DOHH2 (cell line): Measurements from ENCODE around the gene SLC38A3.

Experiments
- H3F3A ChIP-seq: fragments of 200-600 bp; sonication (generic), shearing (Covaris generic); 2 replicates; pipeline ENCODE4 v1.6.0; 2016; ENCODE audit warnings: antibody characterized with exemption, mild to moderate bottlenecking; ENCODE audit not compliant: control insufficient read depth, insufficient read depth
- H3K27ac ChIP-seq: fragments of 200-600 bp; sonication (generic); 2 replicates; pipeline ENCODE4 v1.5.1; 2014; ENCODE audit warnings: low read depth, mild to moderate bottlenecking, low read length, moderate library complexity
- H3K27me3 ChIP-seq: fragments of 200-600 bp; sonication (generic); 2 replicates; pipeline ENCODE4 v1.6.1; 2014; ENCODE audit warnings: mild to moderate bottlenecking, low read length, mixed read lengths; ENCODE audit not compliant: control insufficient read depth
- H3K36me3 ChIP-seq: fragments of 200-600 bp; sonication (generic); 2 replicates; pipeline ENCODE4 v1.6.1; 2014; ENCODE audit warnings: mild to moderate bottlenecking, low read length, moderate library complexity, mixed read lengths; ENCODE audit not compliant: control insufficient read depth
- H3K4me1 ChIP-seq: fragments of 200-600 bp; sonication (generic); 2 replicates; pipeline ENCODE4 v1.6.1; 2014; ENCODE audit warnings: mild to moderate bottlenecking, low read length, mixed read lengths; ENCODE audit not compliant: control insufficient read depth
- H3K4me2 ChIP-seq: fragments of 200-600 bp; sonication (generic); 2 replicates; pipeline ENCODE4 v1.6.0; 2014; ENCODE audit warnings: mild to moderate bottlenecking, low read length, moderate library complexity
- H3K4me3 ChIP-seq: fragments of 200-600 bp; sonication (generic); 2 replicates; pipeline ENCODE4 v1.5.1; 2014; ENCODE audit warnings: mild to moderate bottlenecking, low read length, mixed read lengths
- H3K79me2 ChIP-seq: fragments of 200-600 bp; sonication (generic); 2 replicates; pipeline ENCODE4 v1.6.1; 2014; ENCODE audit warnings: mild to moderate bottlenecking, low read length, mixed read lengths; ENCODE audit not compliant: control insufficient read depth
- H3K9me2 ChIP-seq: fragments of 200-600 bp; sonication (generic); replicated peaks from 2 replicates; pipeline ENCODE4 v1.6.1; 2014; ENCODE audit warnings: mild to moderate bottlenecking, low read length, mixed read lengths; ENCODE audit not compliant: control insufficient read depth
- H3K9me3 ChIP-seq: fragments of 200-600 bp; sonication (generic); 2 replicates; pipeline ENCODE4 v1.6.1; 2014; ENCODE audit warnings: antibody characterized with exemption, low read length, mixed read lengths; ENCODE audit not compliant: control insufficient read depth, insufficient read depth
- H4K20me1 ChIP-seq: fragments of 200-600 bp; sonication (generic); 2 replicates; pipeline ENCODE4 v1.6.0; 2014; ENCODE audit warnings: low read depth, mild to moderate bottlenecking, antibody characterized with exemption, low read length, moderate library complexity; ENCODE audit not compliant: control insufficient read depth, insufficient read depth
- CTCF ChIP-seq: fragments of 200-600 bp; sonication (generic); IDR thresholded peaks from one replicate; pipeline ENCODE4 v1.5.1; 2014; ENCODE audit warnings: antibody characterized with exemption, mild to moderate bottlenecking, low read depth, low read length; ENCODE audit not compliant: poor library complexity, severe bottlenecking
- EZH2phosphoT487 ChIP-seq: fragments of 200-600 bp; sonication (generic); IDR thresholded peaks from 2 replicates; pipeline ENCODE4 v1.6.1; 2017; ENCODE audit warnings: borderline replicate concordance, mild to moderate bottlenecking, antibody characterized with exemption, low read length, moderate library complexity, mixed read lengths

Gene SLC38A3

DNA sequence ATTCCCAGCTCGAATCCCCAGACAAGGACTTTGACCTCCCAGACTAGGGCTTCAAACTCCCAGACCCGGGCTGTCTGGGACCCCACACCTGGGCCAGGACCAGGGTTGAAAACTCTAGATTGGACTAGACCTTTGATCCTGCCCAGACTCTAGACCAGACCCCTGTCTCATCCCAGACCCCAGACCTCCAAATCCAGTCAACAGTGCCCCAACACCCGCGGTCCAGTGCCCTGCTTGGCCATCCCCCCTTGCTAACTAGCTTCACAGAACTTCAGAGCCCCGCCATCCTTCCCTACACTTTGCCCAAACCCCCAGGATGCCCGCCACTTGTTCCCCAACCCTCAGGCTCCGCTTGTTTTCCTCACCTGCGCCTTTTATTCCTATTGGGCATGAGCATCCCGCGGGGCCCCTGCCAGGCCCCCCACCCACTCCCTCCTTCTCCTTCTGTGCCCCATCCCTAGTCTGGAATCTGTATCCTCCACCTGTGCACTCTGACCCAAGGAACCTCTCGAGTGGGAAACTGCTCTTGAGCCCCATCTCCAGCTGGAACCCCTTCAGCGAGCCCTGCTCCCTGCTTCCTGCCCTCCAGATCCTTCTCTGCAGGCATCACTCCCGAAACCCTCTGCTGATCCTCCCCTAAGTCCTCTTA is 31.5 kb downstream of the SLC38A3 start:
- H3K4me2 ChIP-seq, result peak overlapping the region; percentile 86
- peaks cover 7% of the 10 kb centered on the region; the same call in 1 of the 2 replicates for H4K20me1 ChIP-seq
- H3K9me3 ChIP-seq, result no peaks in the 10 kb centered on the region
- TF ChIP-seq EZH2phosphoT487 (no peak), CTCF (no peak)
- no peaks in the 10 kb centered on the region for H3F3A ChIP-seq
- H3K4me1 ChIP-seq, result peaks cover 49% of the 10 kb centered on the region
- H3K9me2 ChIP-seq, result no peaks in the 10 kb centered on the region
- H3K27ac ChIP-seq, result peak overlapping the region; percentile 40
- no peaks in the 10 kb centered on the region for H3K27me3 ChIP-seq
- H3K4me3 ChIP-seq, result peak overlapping the region; percentile 79
- peaks cover 28% of the 10 kb centered on the region for H3K36me3 ChIP-seq
- H3K79me2 ChIP-seq, result peaks cover 55% of the 10 kb centered on the region

DNA sequence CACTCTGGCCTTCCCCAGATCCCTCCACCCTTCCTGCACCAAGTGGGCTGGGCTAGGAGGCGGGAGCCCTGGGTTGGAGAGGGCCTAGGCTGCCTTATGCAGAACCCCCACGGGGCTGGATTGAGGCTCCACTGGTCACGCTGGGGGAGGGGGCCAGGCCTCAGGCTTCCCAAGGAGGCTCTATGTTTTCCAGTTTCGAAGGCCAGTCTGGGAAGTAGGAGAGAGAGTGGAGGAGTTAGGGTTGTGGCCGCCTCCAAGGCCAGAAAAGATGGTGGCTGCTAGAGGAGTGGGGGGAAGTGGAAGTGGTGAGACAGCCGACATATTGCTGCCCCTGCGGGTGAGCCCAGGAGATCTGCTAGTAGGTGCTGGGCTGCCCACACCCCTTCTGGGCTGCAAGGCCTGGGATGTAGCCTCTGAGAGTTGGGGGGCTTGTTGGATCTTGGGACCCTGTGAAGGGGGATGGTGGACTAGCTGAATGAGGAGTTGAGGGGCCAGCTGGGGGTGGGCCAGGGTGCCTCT is 32.1 kb downstream of the SLC38A3 start:
- H3K27me3 ChIP-seq, result no peaks in the 10 kb centered on the region
- H3K9me2 ChIP-seq, result no peaks in the 10 kb centered on the region
- no peaks in the 10 kb centered on the region for H3K9me3 ChIP-seq
- peaks cover 61% of the 10 kb centered on the region for H3K79me2 ChIP-seq
- peaks cover 33% of the 10 kb centered on the region for H3K36me3 ChIP-seq
- no peak for TF ChIP-seq CTCF
- peak overlapping the region; percentile 40 for H3K27ac ChIP-seq
- peaks cover 55% of the 10 kb centered on the region for H3K4me1 ChIP-seq
- peak overlapping the region; percentile 79 for H3K4me3 ChIP-seq
- peaks cover 13% of the 10 kb centered on the region; the same call in 1 of the 2 replicates for H4K20me1 ChIP-seq
- no peaks in the 10 kb centered on the region for H3F3A ChIP-seq
- H3K4me2 ChIP-seq, result peak overlapping the region; percentile 86

DNA sequence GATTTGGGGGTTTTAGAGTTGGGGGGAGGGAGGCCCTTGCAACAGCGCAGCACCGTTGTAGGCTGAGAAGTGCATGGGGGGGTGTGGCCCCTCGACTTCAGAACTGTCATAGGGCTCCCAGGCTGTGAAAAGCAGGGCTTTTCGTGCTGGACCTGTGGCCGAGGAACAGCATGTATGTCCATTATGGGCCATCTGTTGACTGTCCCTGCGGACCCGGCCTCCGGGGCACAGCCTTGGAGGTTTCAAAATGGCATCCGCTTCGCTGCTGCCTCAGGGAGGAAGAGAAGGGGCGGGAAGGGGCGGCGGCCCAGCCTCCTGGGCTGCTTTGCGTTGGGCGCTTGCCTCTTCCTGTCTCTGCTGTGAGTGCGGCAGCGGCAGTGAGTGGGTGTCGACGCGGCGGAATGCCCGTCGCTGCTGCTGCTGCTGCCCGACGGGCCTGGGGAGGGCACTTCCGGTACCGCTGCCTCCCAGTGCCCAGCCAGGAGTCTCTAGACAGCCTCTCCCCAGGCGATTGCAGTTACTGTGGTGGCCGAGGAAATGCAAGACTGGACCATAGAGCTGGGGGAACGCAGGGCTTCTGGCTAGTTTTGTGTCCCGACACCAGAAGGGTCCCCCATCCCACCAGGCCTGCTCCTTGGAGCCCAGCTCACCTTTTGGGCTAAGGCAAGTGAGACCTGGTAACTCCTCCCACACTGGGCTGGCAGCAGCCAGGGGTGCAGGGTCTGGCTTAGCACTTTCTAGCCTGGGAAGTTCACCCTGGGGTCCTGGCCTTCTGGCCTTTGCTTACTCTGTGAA is 32.9 kb downstream of the SLC38A3 start:
- Histone ChIP-seq H3K4me2 (peak overlapping the region; percentile 86), H3K79me2 (peaks cover 68% of the 10 kb centered on the region)

More for the DNA sequence above, 32.9 kb downstream of the SLC38A3 start:
- Histone ChIP-seq H4K20me1 (peaks cover 13% of the 10 kb centered on the region; the same call in 1 of the 2 replicates), H3K36me3 (peaks cover 37% of the 10 kb centered on the region), H3K27me3 (no peaks in the 10 kb centered on the region), H3K4me3 (peak overlapping the region; percentile 79), H3K9me2 (no peaks in the 10 kb centered on the region), H3F3A (peaks cover 5% of the 10 kb centered on the region), H3K4me1 (peaks cover 62% of the 10 kb centered on the region), H3K9me3 (no peaks in the 10 kb centered on the region), H3K27ac (peak overlapping the region; percentile 40)
- TF ChIP-seq EZH2phosphoT487 (no peak), CTCF (no peak)
